Vagina (tissue), 2 donors: ENCODE measurements around the gene PCSK2. TPM values are rescaled to one million over a fixed set of nuclear protein-coding genes. Genes with fewer than 3 reads are reported as not detected.

Experiments
- DNase-seq, 2 donors: peaks; one replicate each; pipeline ENCODE4 v3.0.0-alpha.2; 2017; ENCODE audit errors: extremely low spot score in 2 of 2
- H3K27ac ChIP-seq: fragments of 200-600 bp; sonication (generic); one replicate; pipeline ENCODE4 v1.5.1; 2019
- H3K27me3 ChIP-seq: fragments of 200-600 bp; sonication (generic); one replicate; pipeline ENCODE4 v1.5.1; 2019
- H3K36me3 ChIP-seq, 2 donors: fragments of 200-600 bp; sonication (generic); one replicate each; pipeline ENCODE4 v1.5.1; 2017 to 2019
- H3K4me1 ChIP-seq: fragments of 200-600 bp; sonication (generic); one replicate; pipeline ENCODE4 v1.5.1; 2019
- H3K4me3 ChIP-seq, 2 donors: fragments of 200-600 bp; sonication (generic); 1 replicate in 1 of 2; 2 replicates in 1 of 2; pipeline ENCODE4 v1.5.1; 2016 to 2019
- H3K9me3 ChIP-seq: fragments of 200-600 bp; sonication (generic); one replicate; pipeline ENCODE4 v1.5.1; 2019
- POLR2A ChIP-seq, 2 donors: fragments of 450-650 bp; IDR thresholded peaks; one replicate each; pipeline ENCODE4 v1.6.1; 2017; ENCODE audit warnings: antibody characterized with exemption in 2 of 2, mild to moderate bottlenecking in 2 of 2, moderate library complexity in 2 of 2
- POLR2AphosphoS5 ChIP-seq, 2 donors: sonication (generic); formaldehyde crosslinking; IDR thresholded peaks; one replicate each; pipeline ENCODE4 v1.9.0; 2017; ENCODE audit warnings: antibody characterized with exemption in 2 of 2, mild to moderate bottlenecking in 2 of 2, low read depth in 1 of 2; ENCODE audit not compliant: insufficient read depth in 1 of 2
- intact Hi-C: fragments of 100-400 bp; cut with DNase I; formaldehyde crosslinking; loops from one replicate; pipeline ENCODE4 v1.15.1; 2023
- total RNA-seq: library from RNA; depleted of rRNA; stranded (reverse); fragments of >200 nt; gene quantifications from one replicate; pipeline ENCODE4 v1.2.3, GENCODE V29; 2016
- TF ChIP-seq, protein P1 (sequence below), 3 experiments: fragments of 450-650 bp in 2 of 3; fragments of 200-600 bp in 1 of 3; sonication (generic) in 1 of 3; IDR thresholded peaks; one replicate each; pipeline ENCODE4 v1.5.1; 2017 to 2019; ENCODE audit warnings: antibody characterized with exemption in 3 of 3, mild to moderate bottlenecking in 2 of 3, moderate library complexity in 2 of 3

The PCSK2 gene
- total RNA-seq, 1 donor from 2014 or later: 0.98 TPM

DNA sequence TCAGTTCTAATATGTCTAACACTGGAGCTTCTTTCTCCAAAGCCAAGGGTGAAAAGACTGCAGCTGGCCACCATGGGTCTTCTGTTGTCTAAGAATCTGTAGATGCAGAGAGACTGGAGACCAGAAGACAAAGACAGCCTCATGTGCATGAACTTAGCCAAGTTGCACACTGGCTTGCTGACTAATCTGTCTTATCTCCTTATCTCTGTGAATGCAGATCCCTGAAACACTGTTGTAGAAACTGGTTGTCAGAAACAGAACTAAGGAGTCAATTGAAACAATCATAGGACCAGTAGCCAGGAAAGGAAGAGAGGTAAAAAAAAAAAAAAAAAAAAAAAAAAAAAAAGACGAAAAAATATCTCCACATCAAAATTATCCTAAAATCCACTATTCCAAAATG is 194.7 kb downstream of the PCSK2 start:
- no peak for DNase-seq
- TF ChIP-seq, protein P1, sequence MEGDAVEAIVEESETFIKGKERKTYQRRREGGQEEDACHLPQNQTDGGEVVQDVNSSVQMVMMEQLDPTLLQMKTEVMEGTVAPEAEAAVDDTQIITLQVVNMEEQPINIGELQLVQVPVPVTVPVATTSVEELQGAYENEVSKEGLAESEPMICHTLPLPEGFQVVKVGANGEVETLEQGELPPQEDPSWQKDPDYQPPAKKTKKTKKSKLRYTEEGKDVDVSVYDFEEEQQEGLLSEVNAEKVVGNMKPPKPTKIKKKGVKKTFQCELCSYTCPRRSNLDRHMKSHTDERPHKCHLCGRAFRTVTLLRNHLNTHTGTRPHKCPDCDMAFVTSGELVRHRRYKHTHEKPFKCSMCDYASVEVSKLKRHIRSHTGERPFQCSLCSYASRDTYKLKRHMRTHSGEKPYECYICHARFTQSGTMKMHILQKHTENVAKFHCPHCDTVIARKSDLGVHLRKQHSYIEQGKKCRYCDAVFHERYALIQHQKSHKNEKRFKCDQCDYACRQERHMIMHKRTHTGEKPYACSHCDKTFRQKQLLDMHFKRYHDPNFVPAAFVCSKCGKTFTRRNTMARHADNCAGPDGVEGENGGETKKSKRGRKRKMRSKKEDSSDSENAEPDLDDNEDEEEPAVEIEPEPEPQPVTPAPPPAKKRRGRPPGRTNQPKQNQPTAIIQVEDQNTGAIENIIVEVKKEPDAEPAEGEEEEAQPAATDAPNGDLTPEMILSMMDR (IDR thresholded peaks at IDR 0.05): no peak
- TF ChIP-seq POLR2A (IDR thresholded peaks at IDR 0.05) (no peak), POLR2AphosphoS5 (IDR thresholded peaks at IDR 0.05; ENCODE audit: insufficient read depth in 1 of 2, low read depth in 1 of 2) (no peak)
- Histone ChIP-seq H3K4me1 (no peaks in the 10 kb centered on the region), H3K36me3 (no peaks in the 10 kb centered on the region), H3K4me3 (no peak overlapping the region), H3K27me3 (no peaks in the 10 kb centered on the region), H3K27ac (no peak overlapping the region), H3K9me3 (no peaks in the 10 kb centered on the region)
- intact Hi-C loops: no loop called here

DNA sequence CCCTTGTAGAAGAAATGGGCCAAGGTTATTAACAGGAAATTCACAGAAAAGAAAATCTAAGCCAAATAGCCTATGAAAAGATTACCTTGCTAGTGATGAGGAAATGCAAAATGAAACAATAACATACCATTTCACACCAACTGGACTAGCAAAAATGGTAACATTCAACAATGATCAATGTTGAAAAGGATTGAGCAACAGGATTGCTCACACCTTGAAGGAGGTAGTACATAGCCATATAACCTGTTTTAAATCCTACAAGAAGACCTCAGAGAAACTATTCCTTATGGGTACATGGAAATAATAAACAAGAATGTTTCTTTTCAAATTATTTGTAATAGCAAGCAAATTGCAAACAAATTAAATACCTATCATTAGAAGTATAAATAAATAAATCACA is 196.9 kb downstream of the PCSK2 start:
- TF ChIP-seq POLR2AphosphoS5 (IDR thresholded peaks at IDR 0.05; ENCODE audit: insufficient read depth in 1 of 2, low read depth in 1 of 2): no peak
- TF ChIP-seq POLR2A (IDR thresholded peaks at IDR 0.05): no peak
- TF ChIP-seq, protein P1 (IDR thresholded peaks at IDR 0.05): no peak
- no peaks in the 10 kb centered on the region for H3K4me1 ChIP-seq
- no peak overlapping the region for H3K4me3 ChIP-seq
- no peak overlapping the region for H3K27ac ChIP-seq
- H3K27me3 ChIP-seq: no peaks in the 10 kb centered on the region
- no peaks in the 10 kb centered on the region for H3K9me3 ChIP-seq
- DNase-seq: no peak
- intact Hi-C loops: no loop called here
- H3K36me3 ChIP-seq: no peaks in the 10 kb centered on the region

DNA sequence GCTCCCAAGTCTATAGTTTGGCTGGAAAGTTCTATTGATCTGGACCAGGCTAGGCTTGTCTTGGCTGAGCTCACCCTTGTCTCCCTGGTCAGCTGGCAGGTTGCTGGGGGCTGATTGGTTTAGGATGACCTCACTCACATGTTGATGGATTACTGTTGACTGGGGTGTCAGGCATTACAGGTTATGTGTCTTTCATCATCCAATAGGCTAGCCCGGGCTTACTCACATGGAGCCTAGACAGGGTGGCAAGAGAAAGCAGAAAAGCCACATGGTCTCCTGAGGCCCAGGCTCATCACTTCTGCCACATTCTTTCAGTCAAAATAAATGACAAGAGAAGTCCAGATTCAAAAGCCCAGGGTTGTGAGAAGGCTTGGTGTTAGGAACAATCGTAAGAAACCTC is 200.8 kb downstream of the PCSK2 start:
- H3K27ac ChIP-seq: no peak overlapping the region
- no peaks in the 10 kb centered on the region for H3K27me3 ChIP-seq
- no peak for TF ChIP-seq POLR2A (IDR thresholded peaks at IDR 0.05)
- no peak for TF ChIP-seq POLR2AphosphoS5 (IDR thresholded peaks at IDR 0.05; ENCODE audit: insufficient read depth in 1 of 2, low read depth in 1 of 2)
- TF ChIP-seq, protein P1 (IDR thresholded peaks at IDR 0.05): no peak
- H3K9me3 ChIP-seq: no peaks in the 10 kb centered on the region
- no peaks in the 10 kb centered on the region for H3K36me3 ChIP-seq
- intact Hi-C loops: no loop called here
- no peak overlapping the region for H3K4me3 ChIP-seq
- H3K4me1 ChIP-seq: peaks cover 6% of the 10 kb centered on the region
- DNase-seq: no peak

DNA sequence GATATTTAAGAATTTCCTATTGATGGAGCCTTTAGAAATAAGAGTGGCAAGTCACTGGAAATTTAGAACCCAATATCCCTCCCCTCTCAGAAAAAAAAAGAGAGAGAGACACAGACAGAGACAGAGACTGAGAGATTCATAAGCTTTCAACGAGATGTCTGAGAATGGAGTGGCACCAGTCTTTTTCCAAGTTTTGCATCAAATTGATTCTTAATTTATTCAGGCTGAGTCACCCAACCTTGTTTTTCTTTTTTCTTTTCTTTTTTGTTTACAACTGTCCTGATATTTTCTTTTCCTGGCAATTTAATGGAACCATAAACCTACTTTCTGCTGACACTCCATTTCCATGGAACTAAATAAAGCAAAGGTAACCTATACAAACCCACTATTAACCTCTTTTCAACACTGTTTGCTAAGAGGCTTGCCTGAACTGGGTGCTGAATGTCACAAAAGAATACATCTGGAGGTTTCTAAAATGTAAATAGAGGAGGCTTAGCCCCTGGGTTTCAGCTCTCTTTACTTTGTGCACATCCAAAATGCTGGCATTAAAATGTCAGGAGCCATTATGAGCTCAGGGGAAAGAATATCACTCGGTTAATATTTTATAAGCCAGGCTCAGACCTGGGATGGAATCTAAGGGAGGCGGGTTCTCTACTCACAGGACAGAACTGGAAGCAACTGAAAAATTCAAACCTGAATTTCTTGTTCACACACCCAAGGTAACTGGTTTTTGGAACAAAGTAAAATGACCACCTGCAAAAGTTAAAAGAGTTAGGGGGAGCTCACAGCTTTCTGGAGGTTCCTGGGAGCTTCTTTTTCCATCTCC is 203.5 kb downstream of the PCSK2 start:
- TF ChIP-seq, protein P1 (IDR thresholded peaks at IDR 0.05): no peak
- TF ChIP-seq POLR2AphosphoS5 (IDR thresholded peaks at IDR 0.05; ENCODE audit: insufficient read depth in 1 of 2, low read depth in 1 of 2): no peak
- no peak for TF ChIP-seq POLR2A (IDR thresholded peaks at IDR 0.05)
- Histone ChIP-seq H3K27ac (no peak overlapping the region), H3K36me3 (no peaks in the 10 kb centered on the region), H3K9me3 (no peaks in the 10 kb centered on the region), H3K4me1 (peaks cover 6% of the 10 kb centered on the region), H3K27me3 (no peaks in the 10 kb centered on the region), H3K4me3 (no peak overlapping the region)
- intact Hi-C loops: loop anchor here (2.0 kb wide), 1 partner anchor 628 kb away; no protein-coding TSS in a partner anchor
- no peak for DNase-seq
